ENCODE results near the gene KCNN3. TPM values are rescaled to one million over a fixed set of nuclear protein-coding genes. Genes with fewer than 3 reads are reported as not detected.

KCNN3 gene
- total RNA-seq, 4 donors from 2014 or later = 0.24 to 2.4 (median 0.95) TPM

DNA sequence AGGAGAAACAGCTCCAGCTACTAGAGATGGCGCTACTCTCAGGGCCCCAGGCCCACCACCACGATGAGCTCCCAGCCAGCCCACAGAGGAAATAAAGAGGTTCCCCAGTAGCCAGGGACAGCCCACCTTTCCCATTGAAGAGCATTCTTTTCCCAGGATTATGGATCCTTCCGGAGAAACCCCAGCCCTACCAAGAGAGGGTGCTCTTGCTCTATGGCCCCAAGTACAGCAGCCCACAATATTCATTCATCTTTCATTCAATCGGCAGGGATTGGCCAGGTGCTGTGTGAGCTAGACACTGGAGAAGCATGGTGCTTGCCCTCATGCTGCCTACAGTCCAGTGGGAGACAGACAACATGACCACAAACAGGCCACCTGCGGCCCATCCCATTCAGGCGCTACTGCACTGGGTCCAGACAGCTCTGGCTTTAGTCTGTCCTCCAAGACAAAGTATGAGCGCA, 36.6 kb upstream of the KCNN3 start:
- TF ChIP-seq, protein P1, sequence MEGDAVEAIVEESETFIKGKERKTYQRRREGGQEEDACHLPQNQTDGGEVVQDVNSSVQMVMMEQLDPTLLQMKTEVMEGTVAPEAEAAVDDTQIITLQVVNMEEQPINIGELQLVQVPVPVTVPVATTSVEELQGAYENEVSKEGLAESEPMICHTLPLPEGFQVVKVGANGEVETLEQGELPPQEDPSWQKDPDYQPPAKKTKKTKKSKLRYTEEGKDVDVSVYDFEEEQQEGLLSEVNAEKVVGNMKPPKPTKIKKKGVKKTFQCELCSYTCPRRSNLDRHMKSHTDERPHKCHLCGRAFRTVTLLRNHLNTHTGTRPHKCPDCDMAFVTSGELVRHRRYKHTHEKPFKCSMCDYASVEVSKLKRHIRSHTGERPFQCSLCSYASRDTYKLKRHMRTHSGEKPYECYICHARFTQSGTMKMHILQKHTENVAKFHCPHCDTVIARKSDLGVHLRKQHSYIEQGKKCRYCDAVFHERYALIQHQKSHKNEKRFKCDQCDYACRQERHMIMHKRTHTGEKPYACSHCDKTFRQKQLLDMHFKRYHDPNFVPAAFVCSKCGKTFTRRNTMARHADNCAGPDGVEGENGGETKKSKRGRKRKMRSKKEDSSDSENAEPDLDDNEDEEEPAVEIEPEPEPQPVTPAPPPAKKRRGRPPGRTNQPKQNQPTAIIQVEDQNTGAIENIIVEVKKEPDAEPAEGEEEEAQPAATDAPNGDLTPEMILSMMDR (IDR thresholded peaks at IDR 0.05) = no peak
- no peak for ATAC-seq (ENCODE audit: low FRiP score)
- no peak for DNase-seq (ENCODE audit: low spot score)

DNA sequence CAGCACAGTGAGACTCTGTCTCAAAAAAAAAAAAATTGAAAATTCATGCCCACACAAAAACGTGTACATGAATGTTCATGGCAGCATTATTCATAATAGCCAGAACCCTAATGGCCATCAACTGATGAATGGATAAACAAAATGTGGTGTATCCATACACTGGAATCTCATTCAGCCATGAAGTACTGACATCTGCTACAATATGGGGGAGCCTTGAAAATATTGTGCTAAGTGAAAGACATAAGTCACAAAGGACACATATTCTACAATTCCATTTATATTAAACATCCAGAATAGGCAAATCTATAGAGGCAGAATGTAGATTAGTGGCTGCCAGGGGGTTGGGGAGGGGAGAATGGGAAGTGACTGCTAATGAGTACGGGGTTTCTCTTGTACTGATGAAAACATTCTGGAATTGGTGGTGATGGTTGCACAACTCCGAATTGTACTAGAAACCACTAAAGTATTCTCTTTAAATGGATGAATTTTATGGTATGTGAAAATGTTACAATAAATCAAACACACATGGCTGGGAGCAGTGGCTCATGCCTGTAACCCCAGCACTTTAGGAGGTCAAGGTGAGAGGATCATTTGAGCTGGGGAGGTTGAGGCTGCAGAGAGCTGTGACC, 33.0 kb upstream of the KCNN3 start:
- ATAC-seq (ENCODE audit: low FRiP score) (no peak), DNase-seq (ENCODE audit: low spot score) (no peak)
- TF ChIP-seq, protein P1 (IDR thresholded peaks at IDR 0.05) = no peak

DNA sequence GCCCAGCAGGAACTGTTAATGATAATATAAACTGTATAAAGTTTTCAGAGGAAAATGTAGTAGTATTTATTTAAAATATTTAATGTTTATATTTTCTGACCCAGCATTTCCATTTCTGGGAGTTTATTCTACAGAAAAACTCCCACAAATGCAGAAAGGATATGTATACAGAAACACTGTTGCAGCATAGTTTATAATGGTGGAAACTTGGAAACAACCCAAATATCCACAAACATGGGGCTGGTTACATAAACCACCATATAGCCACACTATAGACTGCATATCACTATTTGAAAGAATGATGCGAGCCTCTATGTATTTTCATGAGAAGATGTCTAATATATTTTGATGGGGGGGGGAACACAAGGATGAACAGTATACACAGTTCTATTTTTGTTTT, 31.5 kb upstream of the KCNN3 start:
- ATAC-seq (ENCODE audit: low FRiP score) (no peak), DNase-seq (ENCODE audit: low spot score) (no peak)
- TF ChIP-seq, protein P1 (IDR thresholded peaks at IDR 0.05) = no peak

DNA sequence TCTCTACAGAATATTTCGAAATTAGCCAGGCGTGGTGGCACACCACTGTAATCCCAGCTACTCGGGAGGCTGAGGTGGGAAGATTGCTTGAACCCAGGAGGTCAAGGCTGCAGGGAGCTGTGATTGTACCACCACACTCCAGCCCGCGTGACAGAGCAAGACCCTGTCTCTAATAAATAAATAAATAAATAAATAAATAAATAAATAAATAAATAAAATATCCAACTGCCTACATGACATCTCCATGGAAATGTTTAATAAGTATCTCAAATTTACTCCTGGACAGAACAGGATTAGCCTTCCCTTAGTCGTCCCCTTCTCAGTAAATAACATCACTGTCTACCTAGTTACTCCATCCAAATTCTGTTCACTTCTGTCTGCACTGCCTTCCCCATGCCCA, 29.0 kb upstream of the KCNN3 start:
- no peak for ATAC-seq (ENCODE audit: low FRiP score)
- TF ChIP-seq, protein P1 (IDR thresholded peaks at IDR 0.05) = no peak
- DNase-seq (ENCODE audit: low spot score) = no peak

DNA sequence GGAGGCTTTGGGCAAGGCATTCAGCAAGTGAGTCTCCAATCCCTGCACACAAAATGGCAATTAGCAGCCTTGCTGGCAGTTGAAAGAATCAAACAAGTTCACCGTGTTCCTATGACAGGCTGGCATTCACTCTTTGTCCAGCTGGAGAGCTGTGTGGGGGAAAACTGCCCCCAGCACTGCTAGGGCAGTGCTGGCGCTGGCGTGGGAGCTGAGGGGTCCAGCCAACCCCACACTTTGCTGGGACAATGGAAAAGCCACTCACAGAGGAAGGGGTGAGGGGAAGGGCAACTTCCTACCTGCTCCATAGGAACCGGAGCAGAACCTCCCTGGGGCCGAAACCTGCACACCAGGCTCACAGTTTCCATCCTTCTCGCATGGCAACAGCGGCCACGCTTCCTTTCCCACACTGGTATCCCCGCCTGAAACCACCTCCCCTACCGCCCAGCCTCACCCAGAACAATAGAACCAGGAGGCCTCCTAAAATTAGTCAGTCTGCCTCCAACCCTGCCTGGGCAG, 26.7 kb upstream of the KCNN3 start:
- TF ChIP-seq, protein P1 (IDR thresholded peaks at IDR 0.05) = no peak
- DNase-seq (ENCODE audit: low spot score) (no peak), ATAC-seq (ENCODE audit: low FRiP score) (no peak)

DNA sequence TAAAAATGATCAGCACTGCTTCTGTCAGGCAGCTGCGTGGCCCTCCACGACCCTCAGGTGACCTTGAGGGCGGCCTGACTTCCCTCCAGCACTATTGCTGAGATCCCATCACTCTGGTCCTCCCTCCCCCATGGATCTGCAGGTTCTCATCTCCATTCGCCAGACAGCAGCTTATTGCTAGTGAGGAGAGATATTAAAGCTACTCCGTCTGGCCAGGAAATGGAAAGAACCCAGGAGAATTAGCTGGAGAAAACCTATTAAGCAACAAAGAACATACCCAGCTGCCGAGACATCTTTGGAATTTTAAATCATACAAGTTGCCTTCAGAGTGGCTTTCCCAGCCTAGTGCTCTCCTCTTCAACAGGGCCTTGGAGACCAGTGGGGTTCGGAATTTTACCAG, 25.7 kb upstream of the KCNN3 start:
- TF ChIP-seq, protein P1 (IDR thresholded peaks at IDR 0.05) = no peak
- ATAC-seq (ENCODE audit: low FRiP score) (no peak), DNase-seq (ENCODE audit: low spot score) (no peak)

DNA sequence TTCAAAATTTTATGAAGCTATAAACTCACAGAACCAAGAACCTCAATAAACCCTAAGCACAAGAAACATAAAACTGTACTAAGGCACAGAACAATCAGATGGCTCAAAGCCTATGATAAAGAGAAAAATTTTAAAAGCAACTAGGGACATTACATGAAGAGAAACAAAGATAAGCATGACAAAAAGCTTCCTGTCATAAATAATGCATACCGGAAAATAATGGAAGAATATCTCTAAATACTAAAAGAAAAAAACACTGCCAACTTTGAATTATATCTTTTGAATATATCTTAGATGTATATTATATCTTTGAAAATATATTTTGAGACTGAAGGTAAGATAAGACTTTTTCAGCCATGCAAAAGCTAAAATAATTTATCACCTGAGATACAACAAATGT, 21.4 kb upstream of the KCNN3 start:
- ATAC-seq (ENCODE audit: low FRiP score) = no peak
- TF ChIP-seq, protein P1 (IDR thresholded peaks at IDR 0.05) = no peak
- no peak for DNase-seq (ENCODE audit: low spot score)
